SIG-M5 treated with dmso at 0.1 percent for 504 hours (cell line): ENCODE measurements around the gene SNAI3.

Experiments used
- DNase-seq: peaks from one replicate; lab custom pipeline; 2025; ENCODE audit not compliant: unreplicated experiment; lab: John Stamatoyannopoulos, UW

SNAI3 gene

GRCh38 chr16:88686439-88687253 is at the start of gene SNAI3:
Gene SNAI3 (minus strand): TSS chr16:88686507. CDS start chr16:88686406, 101 bp downstream.
- peak; percentile 60 for DNase-seq

- DNase-seq: no peak
Measured at GRCh38 chr16:88736088-88736487, 49.8 kb upstream of the SNAI3 start.

- no peak for DNase-seq
Measured at GRCh38 chr16:88735616-88736015, 49.3 kb upstream of the SNAI3 start.

- no peak for DNase-seq
Measured at GRCh38 chr16:88735121-88735520, 48.8 kb upstream of the SNAI3 start.

GRCh38 chr16:88734361-88734728 is 48.0 kb upstream of the SNAI3 start:
- DNase-seq: no peak

DNA sequence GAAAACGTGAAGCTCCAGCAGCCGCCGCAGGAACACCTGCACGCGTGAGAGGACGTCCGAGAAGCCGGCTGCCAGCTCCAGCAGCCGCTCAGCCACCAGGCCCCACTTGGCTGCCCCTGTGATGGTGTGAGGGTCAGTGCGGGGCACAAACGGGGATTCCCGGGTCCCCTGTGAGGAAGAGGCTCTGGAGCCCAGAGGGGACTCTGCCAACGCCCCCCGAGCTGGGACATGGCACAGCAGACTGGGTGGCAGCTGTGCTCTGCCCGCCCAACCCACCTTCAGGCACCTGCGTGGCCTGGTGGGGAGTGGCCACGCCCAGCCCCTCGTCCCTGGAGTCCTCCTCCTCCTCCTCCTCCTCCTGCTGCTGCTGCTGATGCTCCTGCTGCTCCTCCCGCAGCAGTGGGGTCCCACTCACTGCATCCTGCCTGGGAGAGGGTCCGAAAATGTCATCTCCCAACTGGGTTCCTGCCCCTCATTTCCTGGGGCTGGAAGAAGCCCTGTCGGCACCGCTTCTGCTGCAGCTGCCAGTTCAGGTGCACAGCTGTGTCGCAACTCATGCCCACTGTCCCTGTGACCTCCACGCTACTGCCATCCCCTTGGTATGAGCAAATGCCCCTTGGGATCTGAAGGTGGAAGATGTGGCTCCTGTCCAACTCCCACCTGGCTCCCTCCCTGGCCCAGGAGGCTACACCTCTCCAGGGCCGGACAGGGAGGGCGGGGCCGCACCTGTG is 47.5 kb upstream of the SNAI3 start:
- no peak for DNase-seq

GRCh38 chr16:88732961-88733294 is 46.6 kb upstream of the SNAI3 start:
- no peak for DNase-seq

- DNase-seq: no peak
Measured at GRCh38 chr16:88732172-88732960, 46.1 kb upstream of the SNAI3 start.

- no peak for DNase-seq
Measured at GRCh38 chr16:88731699-88732098, 45.4 kb upstream of the SNAI3 start.

- no peak for DNase-seq
Measured at GRCh38 chr16:88730632-88731607, 44.6 kb upstream of the SNAI3 start.

GRCh38 chr16:88727871-88728270 is 41.6 kb upstream of the SNAI3 start:
- no peak for DNase-seq

- no peak for DNase-seq
Measured at GRCh38 chr16:88726981-88727380, 40.7 kb upstream of the SNAI3 start.

DNA sequence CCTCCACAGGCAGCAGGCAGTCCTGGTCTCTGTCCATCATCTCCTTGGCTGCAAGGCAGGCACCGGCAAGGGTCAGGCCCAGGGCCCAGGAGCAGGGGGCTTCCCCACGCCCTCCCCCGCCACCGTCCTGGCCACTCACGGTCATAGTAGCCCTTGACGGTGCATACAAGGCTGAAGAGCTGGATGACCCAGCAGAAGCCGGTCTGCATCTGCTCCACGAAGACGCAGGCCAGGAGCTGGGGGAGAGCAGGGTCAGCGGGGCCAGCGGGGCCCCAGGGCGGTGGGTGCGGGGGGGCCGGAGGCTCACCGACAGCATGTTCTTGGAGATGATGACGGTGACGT is 40.1 kb upstream of the SNAI3 start:
- DNase-seq: no peak

DNA sequence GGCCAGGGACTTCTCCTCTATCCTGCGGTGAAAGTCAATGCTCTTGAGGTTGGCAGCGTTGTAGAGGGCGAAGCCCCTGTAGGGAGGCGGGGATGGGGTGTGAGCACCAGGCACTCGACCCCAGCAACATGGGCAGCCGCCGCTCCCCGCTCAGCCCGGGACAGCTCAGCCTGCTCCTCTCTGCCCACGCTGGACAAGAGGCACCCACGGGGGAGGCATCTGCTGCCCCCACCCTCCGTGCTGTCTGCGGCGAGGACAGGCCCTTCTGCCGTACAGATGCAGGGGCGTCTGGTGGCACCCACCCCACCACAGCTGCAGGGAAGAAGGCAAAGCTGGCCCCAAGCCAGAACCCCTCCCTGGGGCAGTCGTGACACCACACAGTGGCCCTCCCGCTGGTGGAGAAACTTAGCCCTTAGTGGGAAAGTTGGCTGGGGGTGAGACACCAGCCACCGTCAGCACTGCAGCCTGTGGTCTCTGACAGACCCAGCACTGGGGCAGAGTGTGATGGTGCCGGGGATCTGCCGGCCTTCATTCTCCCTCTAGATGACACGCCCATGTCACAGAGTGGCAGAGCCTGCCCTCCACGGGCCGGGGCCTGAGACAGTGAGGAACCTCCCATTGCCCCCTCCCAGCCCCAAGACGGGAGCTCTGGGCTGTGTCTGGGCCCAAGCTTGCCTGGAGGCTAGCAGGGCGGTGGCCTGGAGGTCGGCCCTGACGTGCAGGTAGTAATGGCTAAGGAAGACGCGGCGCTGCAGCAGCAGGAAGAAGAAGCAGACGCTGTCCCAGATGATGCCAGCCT is 39.5 kb upstream of the SNAI3 start:
- no peak for DNase-seq

DNA sequence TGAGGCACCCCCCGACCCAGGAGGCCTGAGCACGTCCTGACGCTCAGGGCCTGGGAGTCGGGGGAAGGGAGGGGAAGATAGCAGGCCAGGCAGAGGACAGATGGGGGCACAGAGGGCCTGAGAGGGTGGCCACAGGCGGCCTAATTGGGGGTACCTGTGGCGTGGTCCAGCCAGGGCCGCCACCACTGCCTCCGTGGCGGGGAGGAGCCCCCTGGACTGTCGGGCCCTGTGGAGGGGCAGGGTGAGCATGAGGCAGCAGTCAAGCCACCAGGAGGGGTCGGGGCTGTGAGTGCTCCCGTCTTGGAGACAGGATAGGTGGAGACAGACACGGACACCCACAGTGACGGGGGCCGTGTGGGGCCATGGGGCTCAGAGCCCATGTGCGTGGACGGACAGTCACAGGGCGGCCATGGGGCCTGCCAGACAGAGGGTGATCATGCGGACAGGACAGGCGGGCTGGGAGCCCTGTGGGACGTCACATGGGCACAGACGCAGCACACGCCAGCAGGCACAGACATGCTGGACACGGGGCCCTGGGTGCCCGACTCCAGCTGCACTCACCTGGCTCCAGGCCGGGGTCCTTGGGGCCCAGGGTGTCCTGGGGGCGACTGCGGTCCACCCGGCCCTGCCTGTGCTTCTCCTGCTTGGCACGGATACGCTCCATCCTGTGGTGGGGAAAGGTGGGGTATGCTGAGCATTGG is 38.7 kb upstream of the SNAI3 start:
- DNase-seq: no peak

GRCh38 chr16:88723911-88724310 is 37.6 kb upstream of the SNAI3 start:
- DNase-seq: no peak

DNA sequence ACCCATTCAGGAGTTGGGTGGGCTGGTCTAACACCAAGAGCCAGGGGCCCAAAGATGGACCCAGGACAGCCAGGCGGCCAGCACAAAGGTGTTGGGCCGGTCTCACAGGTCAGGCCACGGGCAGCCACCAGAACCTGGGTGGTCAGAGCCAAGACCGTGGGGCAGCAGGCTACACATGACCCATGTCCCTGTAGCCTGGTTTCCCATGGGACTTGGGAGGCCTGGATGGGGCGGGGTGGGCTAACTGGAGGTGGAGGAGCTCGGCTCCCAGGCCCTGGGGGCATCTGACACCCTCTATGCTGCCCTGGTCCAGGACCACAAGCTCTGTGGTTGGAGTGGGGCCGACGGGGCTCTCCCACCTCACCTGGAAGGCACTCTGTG is 37.2 kb upstream of the SNAI3 start:
- no peak for DNase-seq

- no peak for DNase-seq
Measured at GRCh38 chr16:88722784-88723506, 36.6 kb upstream of the SNAI3 start.
